H1 (cell line): ENCODE measurements around the gene GPS2.

ENCODE experiments used
- BCL11A ChIP-seq, 2 experiments: IDR thresholded peaks; one replicate each; pipeline ENCODE4 v1.6.1; 2011; ENCODE audit warnings: low read depth in 2 of 2, low read length in 2 of 2, mild to moderate bottlenecking in 2 of 2
- FOSL1 ChIP-seq: IDR thresholded peaks from 2 replicates; pipeline ENCODE4 v1.6.1; 2011; ENCODE audit warnings: mild to moderate bottlenecking, low read depth, low read length, moderate library complexity; ENCODE audit not compliant: insufficient read depth
- RFX5 ChIP-seq: IDR thresholded peaks from 2 replicates; pipeline ENCODE4 v1.6.1; 2011; ENCODE audit warnings: low read depth, low read length, improper control_type of control experiment, borderline replicate concordance
- TAF1 ChIP-seq: IDR thresholded peaks from 2 replicates; pipeline ENCODE4 v1.6.1; 2011; ENCODE audit warnings: mild to moderate bottlenecking, low read depth, low read length
- TF ChIP-seq, protein P1 (sequence below), 3 experiments: IDR thresholded peaks; 1 replicate in 2 of 3; 2 replicates in 1 of 3; pipeline versions ENCODE4 v1.5.1 to v1.6.1; 2011; ENCODE audit warnings: low read length in 3 of 3, mild to moderate bottlenecking in 3 of 3, inconsistent platforms in 2 of 3, low read depth in 1 of 3, moderate library complexity in 1 of 3; ENCODE audit not compliant: insufficient read depth in 1 of 3; ENCODE audit errors: control extremely low read depth in 1 of 3

DNA sequence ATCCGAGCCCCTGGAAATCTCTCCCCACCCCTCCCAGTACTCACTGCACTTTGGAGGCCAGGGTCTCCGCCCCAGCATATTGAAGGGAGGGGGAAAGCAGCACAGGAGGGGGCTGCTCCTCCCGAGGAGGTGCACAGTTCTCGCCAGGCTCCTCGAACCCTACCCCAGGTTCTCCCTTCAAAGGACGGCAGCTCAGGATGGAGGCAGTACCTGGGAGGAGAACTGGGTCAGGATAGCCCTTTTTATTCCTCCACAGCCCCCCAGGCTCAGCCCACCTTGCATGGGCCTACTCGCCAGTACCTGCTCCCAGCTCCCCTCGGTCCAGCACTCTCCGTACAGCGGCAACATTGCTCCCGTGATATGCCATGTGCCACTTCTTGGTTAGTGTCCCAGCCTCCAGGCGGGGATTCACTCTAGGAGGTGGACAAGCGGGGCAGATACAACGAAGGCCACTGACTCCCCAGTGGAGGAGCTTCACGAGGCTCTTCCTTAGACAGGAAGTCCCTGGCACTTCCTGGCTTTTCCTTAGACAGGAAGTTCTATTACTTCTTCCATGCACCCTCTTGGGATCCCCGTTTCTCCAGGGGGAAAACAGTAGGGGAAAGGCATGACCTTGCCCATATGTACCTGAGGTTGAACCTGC is 2.1 kb upstream of the GPS2 start:
- TF ChIP-seq, protein P1, sequence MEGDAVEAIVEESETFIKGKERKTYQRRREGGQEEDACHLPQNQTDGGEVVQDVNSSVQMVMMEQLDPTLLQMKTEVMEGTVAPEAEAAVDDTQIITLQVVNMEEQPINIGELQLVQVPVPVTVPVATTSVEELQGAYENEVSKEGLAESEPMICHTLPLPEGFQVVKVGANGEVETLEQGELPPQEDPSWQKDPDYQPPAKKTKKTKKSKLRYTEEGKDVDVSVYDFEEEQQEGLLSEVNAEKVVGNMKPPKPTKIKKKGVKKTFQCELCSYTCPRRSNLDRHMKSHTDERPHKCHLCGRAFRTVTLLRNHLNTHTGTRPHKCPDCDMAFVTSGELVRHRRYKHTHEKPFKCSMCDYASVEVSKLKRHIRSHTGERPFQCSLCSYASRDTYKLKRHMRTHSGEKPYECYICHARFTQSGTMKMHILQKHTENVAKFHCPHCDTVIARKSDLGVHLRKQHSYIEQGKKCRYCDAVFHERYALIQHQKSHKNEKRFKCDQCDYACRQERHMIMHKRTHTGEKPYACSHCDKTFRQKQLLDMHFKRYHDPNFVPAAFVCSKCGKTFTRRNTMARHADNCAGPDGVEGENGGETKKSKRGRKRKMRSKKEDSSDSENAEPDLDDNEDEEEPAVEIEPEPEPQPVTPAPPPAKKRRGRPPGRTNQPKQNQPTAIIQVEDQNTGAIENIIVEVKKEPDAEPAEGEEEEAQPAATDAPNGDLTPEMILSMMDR (IDR thresholded peaks at IDR 0.05; ENCODE audit: control extremely low read depth in 1 of 3, insufficient read depth in 1 of 3, low read depth in 1 of 3, low read length in 3 of 3): no peak
- TF ChIP-seq TAF1 (no peak), RFX5 (no peak), BCL11A (IDR thresholded peaks at IDR 0.05; ENCODE audit: low read depth in 2 of 2, low read length in 2 of 2) (no peak), FOSL1 (no peak)
